Pancreas (tissue), 10 donors: Measurements from ENCODE around the gene F5. TPM values are rescaled to one million over a fixed set of nuclear protein-coding genes. Genes with fewer than 3 reads are reported as not detected.

Source experiments
- ATAC-seq, 4 donors: fragments of 200-7000 bp; cut with Tn5 transposase; one replicate each; pipeline versions ENCODE4 v1.8.0 to v1.9.1; 2020; ENCODE audit warnings: mild to moderate bottlenecking in 4 of 4, moderate library complexity in 4 of 4
- DNase-seq, 6 donors: peaks; one replicate each; pipeline ENCODE4 v3.0.0-alpha.2; 2020
- FAIRE-seq: peaks from 2 replicates; lab custom pipeline; 2012; peaks lifted over from hg19 to GRCh38; lab: Jason Lieb, UNC
- H3K27ac ChIP-seq, 4 donors: fragments of 200-600 bp; sonication (generic); 1 replicate in 3 of 4; 2 replicates in 1 of 4; pipeline versions ENCODE4 v1.5.0 to v1.8.0; 2020
- H3K27me3 ChIP-seq, 4 donors: fragments of 200-600 bp; one replicate each; pipeline ENCODE4 v1.8.0; 2021
- H3K36me3 ChIP-seq, 3 donors: fragments of 200-600 bp; sonication (generic) in 1 of 3; one replicate each; pipeline versions ENCODE4 v1.5.0 to v1.8.0; 2020 to 2021
- H3K4me1 ChIP-seq, 3 donors: fragments of 200-600 bp; one replicate each; pipeline ENCODE4 v1.8.0; 2021
- H3K4me3 ChIP-seq, 4 donors: fragments of 200-600 bp; sonication (generic) in 2 of 4; one replicate each; pipeline versions ENCODE4 v1.5.0 to v1.8.0; 2020 to 2021
- H3K9me3 ChIP-seq, 4 donors: fragments of 200-600 bp; one replicate each; pipeline ENCODE4 v1.8.0; 2021
- WGBS, 2 donors: extraction: QIAGEN DNeasy Blood & Tissue Kit; methylation state at CpG; one replicate each; pipeline ENCODE4 v1.1.7; 2013; 5-methylcytosine and 5-hydroxymethylcytosine counted together
- intact Hi-C, 3 donors: fragments of 100-400 bp; cut with DNase I; formaldehyde crosslinking; loops; one replicate each; pipeline versions ENCODE4 v1.11.1 to v1.14.2; 2022
- polyA plus RNA-seq, 2 donors: library from polyadenylated mRNA; stranded (reverse); fragments of 200-250 nt; gene quantifications; one replicate each; pipeline ENCODE4 v1.2.3, GENCODE V29; 2013
- total RNA-seq, 6 donors: library from RNA; stranded (reverse); fragmentation: NEBNext Ultra II Directional in 4 of 6; extraction: Animal tissue kit (Norgen Biotek cat#: 25700) in 4 of 6; gene quantifications; one replicate each; pipeline versions ENCODE4 v1.2.1 to v1.2.4, GENCODE V29; 2021 to 2023
- TF ChIP-seq, protein P1 (sequence below), 4 donors: fragments of 200-600 bp; sonication (generic) in 3 of 4; IDR thresholded peaks; one replicate each; pipeline versions ENCODE4 v1.5.0 to v1.8.0; 2021; ENCODE audit warnings: antibody characterized with exemption in 4 of 4
- donor health status: healthy with polysubstance abuse.
- donor health status: DM: no; HTN: no; CAD: no; lungs with moderate emphysema.
- donor health status: DM: no; HTN: no; CAD: no.
- donor health status: control.
- donor health status: control.
- donor health status: Bipolar disorder and iron deficiency.
- donor health status: DM: yes; HTN: yes; CAD: no.
- donor health status: DM: no; HTN: no; CAD: no.
- donor health status: DM: no; HTN: no; CAD: no.
- donor health status: DM: yes; HTN: yes; CAD: no.

Gene F5
- total and polyA plus RNA-seq, 8 donors = 0.94 to 9.0 (median 5.9) TPM

DNA sequence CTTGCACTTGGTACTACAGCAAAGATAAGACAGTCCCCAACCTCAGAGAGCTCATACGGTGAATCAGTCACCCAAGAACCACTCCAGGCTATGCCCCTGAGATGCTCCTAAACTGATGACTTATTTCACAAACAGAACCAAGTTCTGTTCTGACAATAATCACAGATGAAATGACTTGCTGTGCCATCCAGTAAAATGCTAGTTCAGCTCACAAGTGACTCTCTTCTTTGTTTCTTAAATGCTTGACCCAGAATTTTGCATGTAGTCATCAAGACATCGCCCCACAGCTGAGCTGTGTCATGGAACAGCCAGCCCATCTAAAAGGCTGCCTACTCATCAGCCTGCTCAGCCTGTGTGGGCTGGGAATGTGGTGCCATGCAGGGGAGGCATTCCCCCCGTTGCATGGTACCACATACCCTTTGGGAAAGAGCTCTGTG, 94.4 kb downstream of the F5 start:
- peaks cover 3 to 12% (median 9%) of the 10 kb centered on the region in 3 donors for H3K4me1 ChIP-seq
- no peak overlapping the region for H3K4me3 ChIP-seq
- intact Hi-C loops = no loop called here
- H3K36me3 ChIP-seq = no peaks in the 10 kb centered on the region
- DNase-seq (no peak), ATAC-seq (no peak), FAIRE-seq (no peak)
- WGBS, 2 donors = 83 to 84% methylated on average over 3 of the region's 3 CpGs
- no peaks in the 10 kb centered on the region for H3K9me3 ChIP-seq
- H3K27ac ChIP-seq = no peak overlapping the region
- TF ChIP-seq, protein P1, sequence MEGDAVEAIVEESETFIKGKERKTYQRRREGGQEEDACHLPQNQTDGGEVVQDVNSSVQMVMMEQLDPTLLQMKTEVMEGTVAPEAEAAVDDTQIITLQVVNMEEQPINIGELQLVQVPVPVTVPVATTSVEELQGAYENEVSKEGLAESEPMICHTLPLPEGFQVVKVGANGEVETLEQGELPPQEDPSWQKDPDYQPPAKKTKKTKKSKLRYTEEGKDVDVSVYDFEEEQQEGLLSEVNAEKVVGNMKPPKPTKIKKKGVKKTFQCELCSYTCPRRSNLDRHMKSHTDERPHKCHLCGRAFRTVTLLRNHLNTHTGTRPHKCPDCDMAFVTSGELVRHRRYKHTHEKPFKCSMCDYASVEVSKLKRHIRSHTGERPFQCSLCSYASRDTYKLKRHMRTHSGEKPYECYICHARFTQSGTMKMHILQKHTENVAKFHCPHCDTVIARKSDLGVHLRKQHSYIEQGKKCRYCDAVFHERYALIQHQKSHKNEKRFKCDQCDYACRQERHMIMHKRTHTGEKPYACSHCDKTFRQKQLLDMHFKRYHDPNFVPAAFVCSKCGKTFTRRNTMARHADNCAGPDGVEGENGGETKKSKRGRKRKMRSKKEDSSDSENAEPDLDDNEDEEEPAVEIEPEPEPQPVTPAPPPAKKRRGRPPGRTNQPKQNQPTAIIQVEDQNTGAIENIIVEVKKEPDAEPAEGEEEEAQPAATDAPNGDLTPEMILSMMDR (IDR thresholded peaks at IDR 0.05) = no peak
- H3K27me3 ChIP-seq = no peaks in the 10 kb centered on the region

- intact Hi-C loops = no loop called here
- Histone ChIP-seq H3K27me3 (no peaks in the 10 kb centered on the region), H3K36me3 (no peaks in the 10 kb centered on the region), H3K4me1 (peaks cover 11 to 19% (median 12%) of the 10 kb centered on the region in 3 donors), H3K27ac (no peak overlapping the region), H3K4me3 (peak overlapping the region in 2 of 4 donors; percentile 91 to 92), H3K9me3 (no peaks in the 10 kb centered on the region)
- TF ChIP-seq, protein P1 (IDR thresholded peaks at IDR 0.05) = no peak
- 56 to 57% methylated on average over 4 of the region's 4 CpGs for WGBS, 2 donors
- DNase-seq (no peak), FAIRE-seq (no peak), ATAC-seq (no peak)
Observed at GRCh38 chr1:169488157-169488556, 98.1 kb downstream of the F5 start.

GRCh38 chr1:169487561-169487960, 98.7 kb downstream of the F5 start:
- H3K4me1 ChIP-seq = peaks cover 17 to 19% (median 18%) of the 10 kb centered on the region in 3 donors
- FAIRE-seq (no peak), ATAC-seq (no peak), DNase-seq (peak in 1 of 6 donors; percentile 22)
- intact Hi-C loops = no loop called here
- TF ChIP-seq, protein P1 (IDR thresholded peaks at IDR 0.05) = no peak
- H3K9me3 ChIP-seq = no peaks in the 10 kb centered on the region
- H3K27ac ChIP-seq = peak overlapping the region; percentile 98 to 99 (median 98)
- H3K4me3 ChIP-seq = peak overlapping the region in 3 of 4 donors; percentile 79 to 92 (median 91)
- H3K36me3 ChIP-seq = no peaks in the 10 kb centered on the region
- 82 to 84% methylated on average over 16 of the region's 16 CpGs for WGBS, 2 donors
- H3K27me3 ChIP-seq = no peaks in the 10 kb centered on the region

DNA sequence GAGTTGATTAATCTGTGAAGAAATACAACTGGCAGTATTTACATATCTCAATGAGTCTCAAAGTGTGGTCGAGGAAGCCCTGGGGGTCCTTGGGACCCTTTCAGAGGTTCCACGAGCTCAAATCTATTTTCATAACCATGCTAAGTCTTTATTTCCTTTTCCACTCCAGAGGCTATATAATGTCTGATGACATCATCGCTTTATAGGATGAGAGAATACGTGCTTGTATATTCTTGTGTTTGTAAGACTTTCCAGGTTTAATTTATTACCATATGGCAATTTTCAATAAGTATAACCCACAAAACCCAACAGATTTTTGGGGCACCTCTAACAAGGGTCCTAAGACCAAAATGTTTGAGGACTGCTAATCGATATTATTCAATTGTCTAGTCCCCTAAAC, 99.1 kb downstream of the F5 start:
- peak overlapping the region; percentile 98 to 99 (median 98) for H3K27ac ChIP-seq
- 59 to 62% methylated on average over 5 of the region's 5 CpGs for WGBS, 2 donors
- FAIRE-seq (no peak), ATAC-seq (no peak), DNase-seq (no peak)
- TF ChIP-seq, protein P1 (IDR thresholded peaks at IDR 0.05) = no peak
- H3K9me3 ChIP-seq = no peaks in the 10 kb centered on the region
- intact Hi-C loops = no loop called here
- peaks cover 17 to 21% (median 19%) of the 10 kb centered on the region in 3 donors for H3K4me1 ChIP-seq
- H3K36me3 ChIP-seq = no peaks in the 10 kb centered on the region
- peak overlapping the region in 3 of 4 donors; percentile 79 to 92 (median 91) for H3K4me3 ChIP-seq
- no peaks in the 10 kb centered on the region for H3K27me3 ChIP-seq

DNA sequence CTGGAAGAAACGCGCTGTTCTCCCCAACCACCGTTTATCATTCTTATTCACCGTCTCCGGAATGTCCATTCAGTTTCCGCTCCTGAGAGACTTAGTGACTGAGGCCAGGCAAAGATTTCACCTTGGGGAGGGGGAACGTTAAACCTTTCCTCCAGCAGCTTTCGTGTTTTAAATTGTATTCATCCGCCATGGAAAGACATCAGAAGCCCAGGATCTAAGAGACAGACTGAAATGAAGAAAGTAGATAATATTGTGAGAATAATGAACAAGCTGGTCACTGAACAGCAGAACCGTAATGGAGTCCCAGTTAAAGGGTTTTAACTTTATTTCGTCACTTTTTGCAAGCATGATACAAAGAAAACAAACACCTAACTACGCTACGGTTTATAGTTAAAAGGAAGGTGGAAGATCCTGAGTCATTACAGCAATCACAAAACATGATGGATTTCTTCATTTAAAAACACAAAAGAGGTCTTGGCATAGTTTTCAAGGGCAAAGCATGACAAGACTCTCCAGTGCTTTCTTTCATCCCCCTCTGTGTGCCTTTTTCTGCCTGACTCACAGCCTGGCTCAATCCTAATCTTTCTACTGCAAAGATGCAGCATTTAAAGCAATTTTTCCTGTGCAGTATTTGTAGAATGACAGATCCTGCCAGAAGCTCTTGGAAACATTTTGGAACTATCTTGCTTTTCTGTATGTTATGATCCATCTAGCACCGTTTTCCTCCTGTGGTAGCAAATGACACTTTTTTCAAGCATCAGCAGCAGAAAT, 99.8 kb downstream of the F5 start:
- Histone ChIP-seq H3K27ac (peak overlapping the region; percentile 98 to 99 (median 98)), H3K36me3 (no peaks in the 10 kb centered on the region), H3K4me3 (peak overlapping the region; percentile 79 to 92 (median 87)), H3K27me3 (no peaks in the 10 kb centered on the region), H3K4me1 (peaks cover 17 to 21% (median 19%) of the 10 kb centered on the region in 3 donors), H3K9me3 (no peaks in the 10 kb centered on the region)
- TF ChIP-seq, protein P1 (IDR thresholded peaks at IDR 0.05) = no peak
- ATAC-seq (peak in 2 of 4 donors; percentile 7 to 14), FAIRE-seq (no peak), DNase-seq (no peak)
- 1 to 2% methylated on average over 14 of the region's 14 CpGs for whole genome bisulfite sequencing, 2 donors
- intact Hi-C loops = no loop called here
